Sigmoid colon (tissue), 3 donors: Measurements from ENCODE around the gene KRTAP12-2.

ENCODE experiments used
- POLR2A ChIP-seq, 2 donors: fragments of 450-650 bp; IDR thresholded peaks; one replicate each; pipeline ENCODE4 v1.6.1; 2016; ENCODE audit warnings: antibody characterized with exemption in 2 of 2, mild to moderate bottlenecking in 2 of 2, moderate library complexity in 2 of 2
- TF ChIP-seq, protein P1 (sequence below), 4 experiments: fragments of 450-650 bp in 3 of 4; fragments of 200-600 bp in 1 of 4; IDR thresholded peaks; one replicate each; pipeline ENCODE4 v1.5.1; 2016 to 2019; ENCODE audit warnings: antibody characterized with exemption in 4 of 4, mild to moderate bottlenecking in 3 of 4, moderate library complexity in 2 of 4

DNA sequence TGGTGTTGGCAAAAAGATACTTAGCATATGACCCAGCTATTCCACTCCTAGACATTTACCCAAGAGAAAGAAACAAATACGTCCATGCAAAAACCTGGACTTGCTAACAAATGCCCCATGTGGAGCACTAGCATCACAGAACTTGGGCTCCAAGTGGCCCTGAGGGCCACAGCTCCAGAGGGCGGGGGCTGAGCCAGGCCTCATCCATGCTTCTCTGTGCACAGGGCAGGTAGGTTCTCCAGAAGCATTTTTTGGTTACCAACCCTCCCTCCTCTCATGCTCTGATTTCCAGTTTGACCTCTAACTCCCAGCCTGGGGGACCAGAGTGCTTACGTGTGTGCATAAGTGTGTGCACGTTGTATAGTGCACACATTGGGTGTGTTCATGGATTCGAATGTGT lies 2.0 kb downstream of the KRTAP12-2 start:
- TF ChIP-seq, protein P1, sequence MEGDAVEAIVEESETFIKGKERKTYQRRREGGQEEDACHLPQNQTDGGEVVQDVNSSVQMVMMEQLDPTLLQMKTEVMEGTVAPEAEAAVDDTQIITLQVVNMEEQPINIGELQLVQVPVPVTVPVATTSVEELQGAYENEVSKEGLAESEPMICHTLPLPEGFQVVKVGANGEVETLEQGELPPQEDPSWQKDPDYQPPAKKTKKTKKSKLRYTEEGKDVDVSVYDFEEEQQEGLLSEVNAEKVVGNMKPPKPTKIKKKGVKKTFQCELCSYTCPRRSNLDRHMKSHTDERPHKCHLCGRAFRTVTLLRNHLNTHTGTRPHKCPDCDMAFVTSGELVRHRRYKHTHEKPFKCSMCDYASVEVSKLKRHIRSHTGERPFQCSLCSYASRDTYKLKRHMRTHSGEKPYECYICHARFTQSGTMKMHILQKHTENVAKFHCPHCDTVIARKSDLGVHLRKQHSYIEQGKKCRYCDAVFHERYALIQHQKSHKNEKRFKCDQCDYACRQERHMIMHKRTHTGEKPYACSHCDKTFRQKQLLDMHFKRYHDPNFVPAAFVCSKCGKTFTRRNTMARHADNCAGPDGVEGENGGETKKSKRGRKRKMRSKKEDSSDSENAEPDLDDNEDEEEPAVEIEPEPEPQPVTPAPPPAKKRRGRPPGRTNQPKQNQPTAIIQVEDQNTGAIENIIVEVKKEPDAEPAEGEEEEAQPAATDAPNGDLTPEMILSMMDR (IDR thresholded peaks at IDR 0.05) = no peak
- TF ChIP-seq POLR2A (IDR thresholded peaks at IDR 0.05) = no peak
